SU-DHL-6 (cell line): Measurements from ENCODE around the gene UBASH3B.

ENCODE experiments used
- H2AFZ ChIP-seq: fragments of 200-600 bp; sonication (generic); 2 replicates; pipeline ENCODE4 v1.6.1; 2014; ENCODE audit warnings: low read depth, mild to moderate bottlenecking, moderate library complexity, mixed read lengths, antibody characterized with exemption, low read length; ENCODE audit not compliant: severe bottlenecking
- H3F3A ChIP-seq: fragments of 200-600 bp; shearing (Covaris generic); 2 replicates; pipeline ENCODE4 v1.6.0; 2016; ENCODE audit warnings: antibody characterized with exemption, mild to moderate bottlenecking; ENCODE audit not compliant: insufficient read depth
- H3K27ac ChIP-seq: fragments of 200-600 bp; sonication (generic); 2 replicates; pipeline ENCODE4 v1.5.1; 2016; ENCODE audit warnings: low read depth, mild to moderate bottlenecking, low read length, moderate library complexity, mixed read lengths
- H3K27me3 ChIP-seq: fragments of 200-600 bp; sonication (generic), shearing (Covaris generic); 2 replicates; pipeline ENCODE4 v1.6.0; 2014; ENCODE audit warnings: mild to moderate bottlenecking, low read length
- H3K36me3 ChIP-seq: fragments of 200-600 bp; sonication (generic); 2 replicates; pipeline ENCODE4 v1.6.1; 2014; ENCODE audit warnings: mild to moderate bottlenecking, low read length, mixed read lengths
- H3K4me2 ChIP-seq: fragments of 300-600, 200-600 bp; shearing (Covaris generic), sonication (generic); 2 replicates; pipeline ENCODE4 v1.6.0; 2014; ENCODE audit warnings: low read length, low read depth, mild to moderate bottlenecking; ENCODE audit not compliant: poor library complexity, severe bottlenecking
- H3K4me3 ChIP-seq: fragments of 200-600 bp; sonication (generic); 2 replicates; pipeline ENCODE4 v1.5.1; 2014; ENCODE audit warnings: antibody characterized with exemption, low read length, mild to moderate bottlenecking, mixed read lengths; ENCODE audit not compliant: insufficient read depth, poor library complexity, severe bottlenecking
- H3K79me2 ChIP-seq: fragments of 200-600 bp; sonication (generic); 2 replicates; pipeline ENCODE4 v1.6.1; 2014; ENCODE audit warnings: mild to moderate bottlenecking, low read length, moderate library complexity; ENCODE audit not compliant: insufficient read depth
- H3K9ac ChIP-seq: fragments of 200-600 bp; sonication (generic); 2 replicates; pipeline ENCODE4 v1.7.0; 2014; ENCODE audit warnings: mild to moderate bottlenecking, low read length
- H3K9me2 ChIP-seq: fragments of 200-600 bp; sonication (generic); replicated peaks from 2 replicates; pipeline ENCODE4 v1.6.1; 2014; ENCODE audit warnings: low read length; ENCODE audit not compliant: insufficient read depth
- H3K9me3 ChIP-seq: fragments of 200-600 bp; sonication (generic); 2 replicates; pipeline ENCODE4 v1.6.1; 2014; ENCODE audit warnings: low read length, mixed read lengths; ENCODE audit not compliant: insufficient read depth
- H4K20me1 ChIP-seq: fragments of 200-600 bp; sonication (generic); 2 replicates; pipeline ENCODE4 v1.6.1; 2014; ENCODE audit warnings: low read depth, mild to moderate bottlenecking, antibody characterized with exemption, low read length, moderate library complexity, mixed read lengths
- CTCF ChIP-seq: fragments of 200-600 bp; sonication (generic); IDR thresholded peaks from one replicate; pipeline ENCODE4 v1.5.1; 2017; ENCODE audit warnings: antibody characterized with exemption, mild to moderate bottlenecking, low read length, moderate library complexity; ENCODE audit not compliant: insufficient read depth, poor library complexity, severe bottlenecking
- EZH2phosphoT487 ChIP-seq: fragments of 200-600 bp; sonication (generic), shearing (Covaris generic); conservative IDR thresholded peaks from 2 replicates; pipeline ENCODE4 v1.6.1; 2018; ENCODE audit warnings: mild to moderate bottlenecking, antibody characterized with exemption, low read length, moderate library complexity, mixed read lengths

UBASH3B gene

GRCh38 chr11:122723576-122723975 lies 68.1 kb downstream of the UBASH3B start:
- no peaks in the 10 kb centered on the region for H4K20me1 ChIP-seq
- TF ChIP-seq EZH2phosphoT487 (no peak), CTCF (no peak)
- no peak overlapping the region for H3K4me3 ChIP-seq
- no peak overlapping the region for H3K4me2 ChIP-seq
- no peaks in the 10 kb centered on the region for H3F3A ChIP-seq
- H3K27me3 ChIP-seq, result no peaks in the 10 kb centered on the region
- H3K9ac ChIP-seq, result no peak overlapping the region
- no peak overlapping the region for H3K27ac ChIP-seq
- no peaks in the 10 kb centered on the region for H3K9me3 ChIP-seq
- H3K79me2 ChIP-seq, result no peaks in the 10 kb centered on the region
- no peaks in the 10 kb centered on the region for H3K9me2 ChIP-seq
- H3K36me3 ChIP-seq, result no peaks in the 10 kb centered on the region
- H2AFZ ChIP-seq, result no peak overlapping the region

- Histone ChIP-seq H3K4me3 (no peak overlapping the region), H3K9me2 (no peaks in the 10 kb centered on the region), H3K4me2 (no peak overlapping the region), H3K9ac (no peak overlapping the region), H3F3A (no peaks in the 10 kb centered on the region), H4K20me1 (no peaks in the 10 kb centered on the region), H3K27ac (no peak overlapping the region), H3K27me3 (no peaks in the 10 kb centered on the region), H3K79me2 (no peaks in the 10 kb centered on the region), H3K36me3 (no peaks in the 10 kb centered on the region), H2AFZ (no peak overlapping the region), H3K9me3 (no peaks in the 10 kb centered on the region)
- no peak for TF ChIP-seq EZH2phosphoT487
- no peak for TF ChIP-seq CTCF
Measured at GRCh38 chr11:122724520-122724919, 69.0 kb downstream of the UBASH3B start.

GRCh38 chr11:122726028-122726427 lies 70.5 kb downstream of the UBASH3B start:
- no peaks in the 10 kb centered on the region for H4K20me1 ChIP-seq
- no peak overlapping the region for H3K27ac ChIP-seq
- TF ChIP-seq EZH2phosphoT487 (no peak), CTCF (no peak)
- H3K9ac ChIP-seq, result no peak overlapping the region
- no peaks in the 10 kb centered on the region for H3K9me2 ChIP-seq
- no peaks in the 10 kb centered on the region for H3F3A ChIP-seq
- H3K9me3 ChIP-seq, result no peaks in the 10 kb centered on the region
- no peaks in the 10 kb centered on the region for H3K27me3 ChIP-seq
- no peaks in the 10 kb centered on the region for H3K79me2 ChIP-seq
- no peak overlapping the region for H3K4me2 ChIP-seq
- no peak overlapping the region for H3K4me3 ChIP-seq
- no peak overlapping the region for H2AFZ ChIP-seq
- H3K36me3 ChIP-seq, result no peaks in the 10 kb centered on the region
